HG03280 (cell line): Measurements from ENCODE around the gene SLC35A2.
A peak's percentile ranks its signal among the peaks of the same experiment; 100 is the strongest.

ENCODE experiments used
- ATAC-seq: cut with Tn5 transposase; IDR thresholded peaks from one replicate; pipeline ENCODE4 v1.9.1; 2021; ENCODE audit warnings: mild to moderate bottlenecking, moderate library complexity; ENCODE audit not compliant: unreplicated experiment

SLC35A2 gene

DNA sequence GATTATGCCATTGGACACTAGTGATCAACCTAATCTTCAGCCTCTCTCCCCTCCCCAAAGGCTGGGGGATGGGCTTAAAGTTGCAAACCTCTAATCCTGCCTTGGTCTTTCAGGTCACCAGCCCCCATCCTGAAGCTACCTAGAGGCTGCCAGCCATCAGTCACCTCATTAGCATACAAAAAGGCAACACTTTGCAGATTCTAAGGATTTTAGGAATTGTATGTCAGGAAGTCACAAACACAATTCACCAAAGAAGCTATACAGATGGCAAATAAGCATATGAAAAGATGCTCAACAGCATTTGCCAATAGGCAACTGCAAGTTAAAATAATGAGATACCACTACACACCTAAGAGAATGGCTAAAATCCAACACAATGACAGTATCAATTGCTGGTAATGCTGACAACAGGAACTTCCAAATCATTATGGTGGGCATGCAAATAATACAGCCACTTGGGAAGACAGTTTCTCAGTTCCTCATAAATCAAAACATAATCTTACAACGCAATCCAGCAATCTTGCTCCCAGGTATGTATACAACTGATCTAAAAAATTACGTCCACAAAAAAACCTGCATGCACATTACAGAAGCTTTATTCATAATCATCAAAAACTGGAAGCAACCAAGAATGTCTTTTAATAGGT is 16.4 kb upstream of the SLC35A2 start:
- no peak for ATAC-seq

DNA sequence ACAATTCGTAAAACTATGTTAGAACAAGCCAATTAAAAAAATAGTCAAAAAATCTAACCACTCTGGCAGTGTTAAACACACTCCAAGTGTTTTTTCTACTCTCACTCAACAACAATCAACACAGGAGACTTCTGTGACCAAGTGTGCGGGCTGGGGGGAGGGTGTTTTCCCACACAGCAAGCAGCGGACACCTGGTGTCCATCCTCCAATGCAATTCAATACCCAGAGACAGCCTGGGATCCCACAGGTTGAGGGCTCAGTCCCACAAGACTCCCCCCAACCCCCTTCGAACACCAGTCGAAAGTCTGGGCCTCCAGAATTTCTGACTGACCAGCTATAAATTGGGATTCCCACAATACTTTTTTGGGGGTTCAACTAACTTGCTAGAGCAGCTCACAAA is 15.7 kb upstream of the SLC35A2 start:
- ATAC-seq: no peak

DNA sequence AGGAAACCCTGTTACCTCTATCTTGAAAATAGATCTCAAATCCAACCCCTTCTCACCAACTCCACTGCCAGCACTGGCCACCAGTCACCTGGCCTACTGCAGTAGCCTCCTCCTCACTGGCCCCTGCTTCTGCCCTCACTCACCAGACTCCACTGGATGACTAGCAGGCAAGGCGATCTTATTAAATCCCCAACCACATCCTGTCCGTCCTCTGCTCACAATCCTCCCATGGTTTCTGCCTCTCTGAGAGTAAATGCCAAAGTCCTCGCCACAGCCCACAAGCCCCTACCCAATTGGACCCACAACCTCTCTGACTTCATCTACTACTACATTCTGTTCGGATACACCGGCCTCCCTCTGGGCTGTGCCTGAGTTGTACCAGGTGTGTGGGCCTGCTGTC is 12.8 kb upstream of the SLC35A2 start:
- ATAC-seq: no peak

DNA sequence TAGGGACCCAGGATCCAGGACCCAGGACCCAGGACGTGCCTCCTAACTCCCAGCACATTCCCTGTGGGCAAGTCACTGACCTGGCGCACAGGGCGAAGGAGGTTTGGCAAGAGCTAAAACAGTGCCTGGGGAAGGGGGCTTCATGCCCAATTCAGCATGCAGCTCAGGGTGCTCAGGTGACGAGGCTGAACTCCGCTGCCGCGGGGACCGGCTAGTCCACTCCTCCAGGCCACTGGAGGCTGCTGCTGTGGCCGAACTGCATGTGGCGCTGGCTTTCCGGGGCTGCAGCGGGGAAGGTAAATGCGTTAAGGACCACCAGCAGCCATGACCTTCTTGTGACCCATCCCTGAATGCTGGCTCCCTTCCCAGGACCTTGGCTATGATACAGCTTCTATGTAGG is 12.3 kb upstream of the SLC35A2 start:
- ATAC-seq: no peak

DNA sequence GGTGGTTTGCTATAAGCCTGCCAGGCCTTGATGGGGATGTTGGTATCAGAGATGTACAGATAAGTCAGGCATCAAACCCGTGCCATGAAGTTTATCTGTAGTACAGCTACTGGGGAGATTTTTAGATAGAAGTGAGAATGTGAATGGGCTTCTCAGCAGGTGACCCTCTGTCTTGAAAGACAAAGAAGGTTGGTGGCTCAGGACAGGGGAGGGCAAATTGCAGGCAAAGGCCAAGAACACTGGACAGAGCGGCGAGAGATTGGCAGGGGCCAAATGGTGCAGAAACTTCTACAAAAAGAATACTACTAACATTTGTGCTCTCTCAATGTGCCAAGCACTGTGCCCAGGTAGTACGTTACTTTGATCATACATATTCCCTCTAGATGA is 9.3 kb upstream of the SLC35A2 start:
- ATAC-seq: no peak

DNA sequence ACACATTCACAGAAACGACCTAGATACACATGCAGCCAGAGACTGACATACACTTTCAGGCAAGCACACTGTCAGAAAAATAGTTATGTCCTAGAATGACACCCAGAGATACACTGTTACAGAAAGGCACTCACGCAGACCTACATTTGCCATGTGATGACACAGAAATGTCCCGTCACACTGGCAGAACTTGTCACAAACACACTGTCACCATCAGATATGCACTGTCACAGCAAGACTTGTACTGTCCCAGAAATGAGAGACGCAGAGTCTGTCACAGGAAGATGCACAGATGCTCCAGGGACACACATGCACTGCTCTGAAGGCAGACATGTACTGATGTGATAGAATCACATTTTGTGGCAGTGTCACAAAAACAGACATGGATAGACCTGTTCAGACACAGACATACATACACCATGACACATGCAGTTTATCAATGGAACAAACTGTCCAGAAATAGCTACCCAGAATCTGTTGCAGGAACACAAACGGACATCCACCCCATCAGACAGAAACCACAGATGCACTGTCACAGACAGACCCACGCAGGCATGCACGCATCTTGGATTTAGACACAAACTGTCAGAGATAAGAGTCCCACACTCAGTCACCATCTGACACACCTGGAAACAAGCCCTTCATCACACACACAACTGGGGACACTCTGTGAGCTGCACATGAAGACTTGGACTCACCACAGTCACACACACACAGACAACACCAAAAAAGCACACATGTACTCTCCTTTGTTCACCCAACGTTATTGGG is 8.7 kb upstream of the SLC35A2 start:
- ATAC-seq: no peak

DNA sequence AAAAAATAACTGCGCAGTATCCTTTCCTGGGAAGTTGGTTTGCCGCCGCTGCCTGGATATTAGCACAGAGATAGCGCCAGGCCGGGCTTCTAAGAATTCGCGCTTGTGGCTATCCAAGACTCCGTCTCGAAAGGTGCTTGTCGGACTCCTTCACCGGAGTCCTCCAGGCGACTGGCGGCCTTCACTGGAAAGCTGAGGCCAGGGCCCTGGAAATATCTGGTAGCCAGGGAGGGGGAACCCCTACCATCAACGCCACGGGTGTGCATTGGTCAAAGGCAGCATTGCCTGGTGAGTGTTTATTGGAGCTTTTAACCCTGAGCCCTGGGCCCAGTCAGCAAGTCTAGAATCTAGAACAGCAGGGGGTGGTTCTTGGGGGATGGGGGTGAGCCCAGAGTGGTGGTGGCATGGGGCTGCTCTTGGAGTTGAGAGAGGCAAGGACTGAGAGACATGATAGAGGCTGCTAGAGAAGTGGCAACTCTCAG is 8.0 kb upstream of the SLC35A2 start:
- ATAC-seq: peak; percentile 21

DNA sequence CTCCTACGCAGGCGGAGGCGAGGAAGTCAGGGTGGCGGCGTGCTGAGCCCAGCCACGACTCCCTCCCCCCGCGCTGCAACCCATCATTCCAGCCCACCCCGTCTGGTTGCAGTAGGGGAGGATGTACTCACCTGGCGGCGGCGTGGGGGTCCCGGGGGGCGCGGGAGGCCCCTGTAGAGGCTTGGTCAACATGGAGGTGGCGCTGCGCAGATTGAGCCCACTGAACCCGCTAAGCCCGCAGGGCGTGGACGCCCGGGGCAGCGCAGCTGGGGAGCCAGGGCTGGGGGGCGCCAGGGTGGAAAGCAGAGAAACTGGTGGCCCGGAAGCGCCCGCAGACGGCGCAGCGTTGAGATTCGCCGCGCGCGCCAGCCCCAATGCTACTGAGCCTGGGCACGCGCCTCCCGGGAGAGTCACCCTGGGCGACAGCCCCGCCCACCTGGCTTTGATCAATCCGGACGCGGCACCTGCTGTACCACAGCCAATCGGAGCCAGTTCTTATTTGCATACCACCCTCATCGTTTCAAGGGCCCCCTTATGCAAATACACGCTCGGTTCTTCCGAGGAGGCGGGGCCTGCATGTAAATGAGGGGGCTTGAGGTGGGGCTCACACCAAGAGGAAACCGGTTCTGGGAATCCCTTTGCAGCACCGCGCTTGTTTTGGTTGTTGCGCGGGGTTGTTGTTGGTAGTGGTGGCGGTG is 7.3 kb upstream of the SLC35A2 start, which contains the start of gene PIM2:
PIM2 (minus strand) TSS at position 382 of the 698 bp plus-strand sequence; CDS start at position 192, 190 bp downstream.
- ATAC-seq: peak; percentile 72

DNA sequence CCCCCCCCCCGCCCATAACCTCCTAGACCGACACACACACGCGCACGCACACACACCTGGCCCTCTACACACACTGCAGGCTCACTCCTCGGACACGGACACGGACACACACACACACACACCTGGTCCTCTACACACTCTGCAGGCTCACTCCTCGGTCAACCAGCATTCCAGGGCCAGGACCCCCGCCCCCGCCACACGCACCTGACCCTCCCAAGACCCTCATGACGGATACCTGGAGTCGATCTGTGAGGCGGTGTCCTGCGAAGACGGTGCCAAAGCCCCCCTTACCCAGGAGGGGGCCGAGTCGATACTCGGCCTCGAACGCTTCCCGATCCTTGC is 6.8 kb upstream of the SLC35A2 start:
- no peak for ATAC-seq

DNA sequence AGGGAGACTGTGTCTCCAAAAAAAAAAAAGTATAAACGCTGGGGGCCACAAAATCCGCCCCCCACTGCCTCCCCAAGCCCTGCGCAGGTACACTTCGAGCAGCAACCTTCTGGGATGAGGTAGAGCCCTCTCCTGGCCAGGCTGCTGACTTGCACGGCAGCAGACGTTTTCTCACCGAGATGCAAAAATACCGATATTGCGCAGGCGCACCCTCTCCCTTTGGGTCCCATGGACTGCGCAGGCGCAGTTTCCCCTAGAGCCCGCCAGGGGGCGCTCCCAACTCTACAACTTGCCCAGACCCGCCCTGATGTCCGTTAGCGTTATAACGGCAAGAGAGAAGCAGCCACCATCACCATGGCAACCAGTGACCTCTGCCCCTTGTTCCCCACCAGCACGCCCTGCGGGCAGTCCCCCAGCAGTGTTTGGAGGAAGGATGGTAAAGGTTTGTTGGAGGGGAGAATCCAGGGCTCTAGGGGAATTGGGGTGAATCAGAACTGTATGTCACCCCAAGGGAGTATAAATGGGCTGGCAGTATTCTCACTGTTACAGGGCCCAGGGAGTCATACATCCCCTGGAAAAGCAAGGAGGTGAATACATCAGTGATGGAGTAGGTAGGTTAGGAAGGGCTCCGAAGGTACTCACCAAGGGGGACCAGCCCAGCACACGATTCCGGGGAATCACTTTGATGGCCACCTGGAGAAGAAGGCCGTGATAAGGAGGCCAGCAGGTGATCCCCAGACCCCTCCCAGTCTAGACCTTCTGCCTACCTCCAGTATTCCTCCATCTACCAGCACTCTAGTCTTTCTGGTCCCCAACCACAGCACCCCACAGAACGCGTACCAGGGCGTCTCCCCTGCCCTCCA is 5.9 kb upstream of the SLC35A2 start:
- ATAC-seq: peak; percentile 25

DNA sequence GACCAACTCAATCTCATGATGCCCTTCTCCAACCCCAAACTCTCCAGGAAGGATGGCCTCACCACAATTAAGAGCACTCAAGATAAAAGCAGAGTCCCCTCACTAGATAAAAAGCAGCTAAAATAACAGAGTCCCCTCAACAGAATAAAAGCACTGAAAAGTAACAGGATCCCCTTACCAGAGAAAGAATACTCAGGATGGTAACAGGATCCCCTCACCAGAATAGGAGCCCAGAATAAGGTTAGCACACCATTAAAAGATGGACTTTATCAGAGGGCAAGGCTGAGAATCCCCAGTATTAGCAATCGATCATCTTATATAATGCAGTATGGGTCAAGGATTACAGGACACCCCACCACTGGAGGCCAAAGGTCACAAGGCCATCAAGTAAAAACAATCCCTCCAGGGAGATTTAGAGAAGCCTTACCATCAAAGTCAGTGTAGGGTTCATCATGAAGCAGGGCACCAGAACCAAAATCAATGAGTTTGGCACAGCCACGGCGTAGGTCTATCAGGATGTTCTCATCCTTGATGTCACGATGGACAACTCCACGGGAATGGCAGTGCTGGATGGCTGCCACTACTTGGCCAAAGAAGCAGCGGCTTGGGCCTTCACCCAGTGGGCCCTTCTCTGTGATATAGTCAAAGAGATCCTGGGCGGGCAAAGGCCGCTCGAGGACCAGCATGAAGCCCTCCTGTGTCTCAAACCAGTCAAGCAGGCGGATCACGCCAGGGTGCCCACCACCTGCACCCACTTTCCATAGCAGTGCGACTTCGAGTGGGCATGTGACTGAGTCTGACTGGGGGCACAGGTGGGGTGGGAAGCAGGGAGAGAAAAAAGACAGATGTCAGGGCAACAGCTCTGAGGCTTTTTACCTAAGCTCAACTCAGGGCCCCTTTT is 3.4 kb upstream of the SLC35A2 start:
- ATAC-seq: no peak

DNA sequence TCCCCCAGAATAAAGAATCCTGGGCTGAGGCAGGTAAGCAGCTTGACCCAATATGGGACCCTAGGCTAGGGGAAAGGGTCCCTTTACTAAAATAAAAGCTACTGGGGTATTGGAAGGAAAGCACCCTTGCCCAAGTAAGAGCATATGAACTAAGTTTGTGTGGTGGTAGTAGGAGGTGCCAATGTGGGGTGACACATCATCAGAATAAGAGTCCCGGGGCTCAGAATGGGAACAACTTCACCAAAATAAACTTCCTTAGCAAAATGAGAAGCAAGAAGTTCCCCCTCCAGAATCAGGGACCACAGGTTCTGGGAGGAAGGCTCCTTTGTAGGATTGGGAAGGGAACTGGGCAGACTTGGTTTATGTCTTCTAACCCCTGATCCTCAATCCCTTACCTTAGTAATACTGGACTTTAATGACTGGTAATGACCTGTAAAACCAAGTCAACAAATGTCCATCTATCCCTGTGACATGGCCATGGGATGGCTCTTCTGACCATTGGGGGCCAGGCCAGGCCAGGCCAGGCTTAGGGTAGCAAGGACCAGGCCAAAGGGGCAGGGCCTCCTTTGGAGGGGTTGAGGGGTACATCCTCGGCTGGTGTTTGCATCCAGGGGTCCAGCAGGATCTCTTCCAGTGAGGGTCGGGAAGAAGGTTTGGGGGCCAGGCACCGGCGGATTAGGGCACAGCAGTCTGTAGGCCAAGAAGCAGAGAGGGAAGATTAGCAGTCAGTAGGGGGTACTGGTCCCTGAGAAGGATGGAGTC is 2.3 kb upstream of the SLC35A2 start:
- no peak for ATAC-seq

DNA sequence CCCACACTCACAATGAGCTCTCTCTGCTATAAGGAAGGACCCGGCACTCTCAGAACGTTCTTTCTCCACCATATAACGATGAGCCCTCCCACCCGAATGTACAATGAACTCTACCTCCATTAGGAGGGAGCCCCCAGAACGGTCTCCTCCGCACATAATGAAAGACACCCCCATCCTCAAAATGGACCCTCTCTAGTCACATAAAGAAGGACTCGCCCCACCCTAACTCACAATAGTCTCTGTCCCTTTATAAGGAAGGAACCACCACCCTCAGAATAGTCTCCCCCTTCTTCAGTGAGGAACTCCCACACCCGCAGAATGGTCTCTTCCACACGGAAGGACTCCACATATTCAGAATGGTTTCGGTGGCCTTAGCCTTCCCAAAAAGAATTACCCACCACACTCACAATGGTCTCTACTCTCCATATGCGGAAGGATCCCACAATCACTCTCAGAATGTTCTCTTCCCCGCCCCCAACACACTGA is 477 bp downstream of the SLC35A2 start:
- no peak for ATAC-seq

DNA sequence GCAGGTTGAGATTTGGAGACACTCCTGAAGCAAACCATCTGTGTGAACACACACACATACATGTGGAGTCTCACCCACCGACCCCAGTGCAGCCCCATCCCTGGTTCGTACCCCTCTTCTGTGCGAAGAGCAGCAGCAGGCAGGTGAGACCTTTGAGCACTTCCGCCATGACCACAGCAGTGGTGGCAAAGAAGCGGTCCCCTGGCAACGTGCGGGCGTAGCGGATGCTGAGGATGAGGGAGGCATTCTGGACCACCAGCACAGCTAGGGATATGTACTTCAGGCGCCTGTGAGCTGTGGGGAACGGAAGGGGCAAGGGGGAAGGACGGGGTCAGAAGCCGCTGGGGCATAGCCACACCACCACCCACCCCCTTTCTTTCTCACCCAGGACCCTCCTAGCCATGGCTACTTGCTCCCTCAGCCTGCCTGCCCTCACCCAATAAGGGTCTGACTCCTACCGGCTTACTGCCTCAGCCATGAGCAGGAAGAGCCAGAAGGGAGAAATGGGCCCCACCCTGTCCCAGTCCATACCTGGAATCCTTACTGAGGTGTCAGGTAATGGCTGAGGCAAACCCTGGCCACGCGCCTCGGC is 1.6 kb downstream of the SLC35A2 start:
- ATAC-seq: no peak

DNA sequence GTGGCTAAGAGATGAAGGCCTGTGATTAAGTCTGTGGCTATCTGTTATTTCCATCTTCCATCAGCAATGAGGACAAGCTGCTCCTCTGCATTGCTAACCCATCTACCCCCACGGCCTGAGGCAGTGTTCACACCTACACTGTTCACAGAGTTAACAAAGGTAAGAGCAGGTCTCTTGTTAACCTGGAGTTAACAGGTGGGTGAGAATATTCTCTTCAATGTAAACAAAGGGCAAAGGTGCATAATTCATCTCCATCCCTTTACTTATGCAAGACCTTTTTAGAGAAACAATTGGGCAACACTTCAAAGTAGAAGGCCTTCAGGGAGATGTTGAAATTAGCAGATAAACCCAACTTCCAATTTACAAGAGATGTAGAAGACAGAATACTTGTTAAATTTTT is 2.8 kb downstream of the SLC35A2 start:
- ATAC-seq: no peak

DNA sequence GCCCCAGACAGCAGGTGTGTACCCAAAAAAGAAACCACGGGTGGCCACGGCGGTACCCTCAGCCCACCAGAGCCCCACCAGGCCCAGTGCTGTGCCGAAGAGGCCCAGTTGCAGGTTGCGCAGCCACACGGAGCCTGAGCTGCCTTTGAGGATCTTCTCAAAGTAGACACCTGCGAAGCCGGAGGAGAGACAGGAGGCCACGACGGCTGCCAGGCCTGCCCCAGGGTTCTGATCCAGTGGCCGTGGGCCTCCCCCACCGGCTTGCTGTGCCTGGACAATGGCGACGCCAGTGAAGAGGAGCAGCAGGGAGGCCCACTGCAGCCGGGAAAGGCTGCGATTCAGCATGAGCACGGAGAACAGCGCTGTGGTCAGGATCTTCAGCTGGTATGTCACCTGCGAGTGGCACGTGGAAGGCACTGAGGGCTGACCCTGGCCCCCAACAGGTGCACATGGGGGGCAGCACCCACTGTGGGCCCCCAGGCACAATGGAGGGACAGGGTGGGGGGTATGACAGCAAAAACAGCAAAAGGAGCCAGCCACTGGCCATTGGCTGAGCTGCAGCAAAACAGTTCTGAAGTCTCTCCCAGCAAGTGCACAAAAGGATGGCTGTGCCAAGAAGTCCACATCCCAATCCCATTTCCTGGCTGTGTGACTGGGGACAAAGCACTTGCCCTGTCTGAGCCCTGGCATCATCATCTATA is 6.2 kb downstream of the SLC35A2 start:
- ATAC-seq: no peak

DNA sequence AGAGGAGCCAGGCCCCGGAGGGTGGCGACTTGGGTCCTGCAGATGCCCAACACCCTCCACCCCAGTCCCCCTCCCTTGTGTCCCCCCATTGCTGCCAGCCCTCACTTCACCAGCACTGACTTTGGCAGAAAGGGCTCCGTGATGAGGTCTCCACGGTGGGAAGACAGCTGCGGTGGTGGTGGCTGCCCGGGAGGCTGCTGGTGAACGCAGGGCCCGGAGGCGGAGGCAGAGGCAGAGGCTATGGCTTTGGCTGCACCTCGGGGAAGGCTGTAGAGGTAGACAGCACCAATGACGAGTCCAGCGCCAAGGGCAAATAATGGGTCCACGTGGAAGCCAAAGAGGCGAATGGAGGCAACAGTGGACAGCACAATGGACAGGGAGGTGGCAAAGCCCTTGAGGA is 6.8 kb downstream of the SLC35A2 start:
- no peak for ATAC-seq

DNA sequence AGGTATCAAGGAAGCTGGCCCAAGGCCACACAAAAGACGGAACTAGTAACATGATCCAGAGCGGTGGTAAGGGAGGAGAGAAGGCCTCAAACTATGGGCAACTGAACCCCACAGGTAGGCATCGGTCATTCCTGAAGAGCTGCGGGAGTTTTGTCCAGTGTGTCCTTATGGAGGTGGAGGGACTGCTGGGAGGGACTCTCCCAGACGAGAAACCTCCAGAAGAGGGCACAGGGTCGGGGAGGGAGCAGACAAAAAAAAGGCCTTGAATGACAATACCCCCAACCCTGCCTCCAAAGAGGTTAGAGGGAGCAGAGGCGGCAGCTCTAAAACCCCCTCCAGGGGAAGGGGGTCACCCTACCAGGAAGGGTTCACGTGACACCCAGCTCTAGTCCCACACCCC is 7.3 kb downstream of the SLC35A2 start:
- no peak for ATAC-seq
